ENCODE data around the gene STAG2.

GRCh38 chrX:124151195-124151594 is 189.7 kb downstream of the STAG2 start:
- TF ChIP-seq CTCF (conservative IDR thresholded peaks at IDR 0.05; ENCODE audit: low read length) = peak; percentile 40
- TF ChIP-seq EZH2phosphoT487 (IDR thresholded peaks at IDR 0.05; ENCODE audit: borderline replicate concordance) = no peak
